Tibial artery (tissue), 4 donors: Measurements from ENCODE around the gene ART1.

Experiments used
- DNase-seq, 2 donors: peaks; one replicate each; pipeline ENCODE4 v3.0.0-alpha.2; 2019
- H3K27ac ChIP-seq, 2 donors: fragments of 200-600 bp; sonication (generic) in 1 of 2; 1 replicate in 1 of 2; 2 replicates in 1 of 2; pipeline ENCODE4 v1.5.1; 2018 to 2019; ENCODE audit warnings: mild to moderate bottlenecking in 1 of 2
- H3K27me3 ChIP-seq, 2 donors: fragments of 200-600 bp; sonication (generic) in 1 of 2; one replicate each; pipeline versions ENCODE4 v1.5.1 to v1.6.0; 2016 to 2019
- H3K36me3 ChIP-seq, 3 donors: fragments of 200-600 bp; sonication (generic) in 2 of 3; one replicate each; pipeline ENCODE4 v1.5.1; 2016 to 2019; ENCODE audit warnings: mild to moderate bottlenecking in 2 of 3
- H3K4me1 ChIP-seq, 4 donors: fragments of 200-600 bp; sonication (generic) in 2 of 4; 1 replicate in 3 of 4; 2 replicates in 1 of 4; pipeline ENCODE4 v1.5.1; 2016 to 2019
- H3K4me3 ChIP-seq, 2 donors: fragments of 200-600 bp; sonication (generic) in 1 of 2; 1 replicate in 1 of 2; 2 replicates in 1 of 2; pipeline ENCODE4 v1.5.1; 2018 to 2019; ENCODE audit warnings: mild to moderate bottlenecking in 2 of 2
- H3K9me3 ChIP-seq, 3 donors: fragments of 200-600 bp; sonication (generic) in 1 of 3; one replicate each; pipeline ENCODE4 v1.5.1; 2016 to 2019
- CTCF ChIP-seq, 2 experiments: fragments of 200-600 bp in 1 of 2; fragments of 450-650 bp in 1 of 2; IDR thresholded peaks; one replicate each; pipeline ENCODE4 v1.5.1; 2017 to 2019; ENCODE audit warnings: antibody characterized with exemption in 2 of 2, mild to moderate bottlenecking in 1 of 2, moderate library complexity in 1 of 2
- intact Hi-C: fragments of 100-400 bp; cut with DNase I; formaldehyde crosslinking; loops from one replicate; pipeline ENCODE4 v1.15.0; 2023; ENCODE audit warnings: low total_unique reads

ART1 gene

GRCh38 chr11:3664032-3664630 is 19.2 kb downstream of the ART1 start:
- no peak for TF ChIP-seq CTCF (IDR thresholded peaks at IDR 0.05)
- Histone ChIP-seq H3K36me3 (peaks cover 18 to 55% (median 37%) of the 10 kb centered on the region in 3 donors), H3K27me3 (no peaks in the 10 kb centered on the region), H3K27ac (no peak overlapping the region), H3K4me3 (no peak overlapping the region), H3K9me3 (no peaks in the 10 kb centered on the region), H3K4me1 (no peaks in the 10 kb centered on the region)
- DNase-seq: peak in 1 of 2 donors; percentile 39
- intact Hi-C loops: no loop called here

GRCh38 chr11:3665336-3666022 is 20.6 kb downstream of the ART1 start:
- Histone ChIP-seq H3K27ac (no peak overlapping the region), H3K4me3 (no peak overlapping the region), H3K9me3 (no peaks in the 10 kb centered on the region), H3K27me3 (no peaks in the 10 kb centered on the region), H3K4me1 (no peaks in the 10 kb centered on the region), H3K36me3 (peaks cover 32 to 69% (median 51%) of the 10 kb centered on the region in 3 donors)
- DNase-seq: peak in 1 of 2 donors; percentile 25
- no peak for TF ChIP-seq CTCF (IDR thresholded peaks at IDR 0.05)
- intact Hi-C loops: no loop called here

- Histone ChIP-seq H3K4me3 (no peak overlapping the region), H3K27me3 (no peaks in the 10 kb centered on the region), H3K9me3 (no peaks in the 10 kb centered on the region), H3K36me3 (peaks cover 36 to 75% (median 57%) of the 10 kb centered on the region in 3 donors), H3K4me1 (no peaks in the 10 kb centered on the region), H3K27ac (no peak overlapping the region)
- no peak for TF ChIP-seq CTCF (IDR thresholded peaks at IDR 0.05)
- no peak for DNase-seq
- intact Hi-C loops: no loop called here
Observed at GRCh38 chr11:3666023-3666530, 21.1 kb downstream of the ART1 start.

GRCh38 chr11:3667149-3668035 is 22.5 kb downstream of the ART1 start:
- Histone ChIP-seq H3K9me3 (no peaks in the 10 kb centered on the region), H3K27ac (no peak overlapping the region), H3K27me3 (no peaks in the 10 kb centered on the region), H3K4me3 (no peak overlapping the region), H3K36me3 (peaks cover 40 to 88% (median 70%) of the 10 kb centered on the region in 3 donors), H3K4me1 (no peaks in the 10 kb centered on the region)
- intact Hi-C loops: no loop called here
- DNase-seq: no peak
- TF ChIP-seq CTCF (IDR thresholded peaks at IDR 0.05): no peak

GRCh38 chr11:3669128-3669527 is 24.2 kb downstream of the ART1 start:
- Histone ChIP-seq H3K36me3 (peaks cover 58 to 100% (median 83%) of the 10 kb centered on the region in 3 donors), H3K27ac (no peak overlapping the region), H3K9me3 (no peaks in the 10 kb centered on the region), H3K4me3 (no peak overlapping the region), H3K4me1 (no peaks in the 10 kb centered on the region), H3K27me3 (no peaks in the 10 kb centered on the region)
- intact Hi-C loops: no loop called here
- no peak for TF ChIP-seq CTCF (IDR thresholded peaks at IDR 0.05)
- no peak for DNase-seq
